HCT116 (cell line): Measurements from ENCODE around the gene ACSS3.

Source experiments
- CTCF ChIP-seq, 3 experiments: fragments of 200-600 bp in 1 of 3; sonication (generic) in 1 of 3; IDR thresholded peaks in 2 of 3; conservative IDR thresholded peaks in 1 of 3; 2 replicates each; pipeline ENCODE4 v1.5.1; 2012 to 2017; ENCODE audit warnings: low read depth in 2 of 3, low read length in 2 of 3, antibody characterized with exemption in 1 of 3, borderline replicate concordance in 1 of 3, control low read depth in 1 of 3, mild to moderate bottlenecking in 1 of 3, mixed read lengths in 1 of 3, mixed run types in 1 of 3, moderate library complexity in 1 of 3; ENCODE audit not compliant: insufficient read depth in 1 of 3
- EZH2 ChIP-seq: fragments of 200-600 bp; sonication (generic); IDR thresholded peaks from 2 replicates; pipeline ENCODE4 v1.6.1; 2017; ENCODE audit warnings: antibody characterized with exemption, mixed run types
- POLR2A ChIP-seq: IDR thresholded peaks from 2 replicates; pipeline ENCODE4 v1.7.0; 2011; ENCODE audit warnings: borderline replicate concordance; ENCODE audit not compliant: insufficient read depth, insufficient read length; ENCODE audit errors: extremely low read depth
- SP1 ChIP-seq: IDR thresholded peaks from 2 replicates; pipeline ENCODE4 v1.6.1; 2012; ENCODE audit warnings: low read depth
- ZNF274 ChIP-seq: fragments of 200-500 bp; sonication (Bioruptor generic); IDR thresholded peaks from 2 replicates; pipeline ENCODE4 v1.6.1; 2014; ENCODE audit warnings: mild to moderate bottlenecking, low read depth, low read length, inconsistent platforms

- TF ChIP-seq CTCF (IDR thresholded peaks at IDR 0.05 in 2 of 3, conservative IDR thresholded peaks at IDR 0.05 in 1 of 3; ENCODE audit: borderline replicate concordance in 1 of 3, insufficient read depth in 1 of 3, low read depth in 2 of 3, low read length in 2 of 3), result no peak
- no peak for TF ChIP-seq EZH2
- no peak for TF ChIP-seq SP1
- no peak for TF ChIP-seq ZNF274
- TF ChIP-seq POLR2A, result no peak
Observed at GRCh38 chr12:81206429-81206828, 128.6 kb downstream of the ACSS3 start.
